IMR-90 (cell line): ENCODE measurements around the gene HLA-DQB1. TPM values are rescaled to one million over a fixed set of nuclear protein-coding genes. Genes with fewer than 3 reads are reported as not detected.

Experiments used
- ATAC-seq: fragments of 200-7000 bp; cut with Tn5 transposase; 2 replicates; pipeline ENCODE4 v1.9.1; 2020; ENCODE audit warnings: low read depth, mild to moderate bottlenecking, moderate library complexity
- BruUV-seq: library from RNA; stranded (reverse); fragments of 400-500 nt; replicated peaks from 2 replicates; lab custom pipeline; 2021; lab: Mats Ljungman, UMichigan
- CTCF ChIA-PET: fragments of 300-600 bp; formaldehyde crosslinking; extraction: SDS; loops from one replicate; lab custom pipeline; 2021; ENCODE audit warnings: antibody characterized with exemption; lab: Yijun Ruan, JAX
- POLR2A ChIA-PET: fragments of 300-600 bp; sonication (Branson Sonifier 250); formaldehyde crosslinking; loops from one replicate; lab custom pipeline; 2022; ENCODE audit warnings: antibody characterized with exemption; ENCODE audit not compliant: unreplicated experiment; lab: Charles Lee
- DNase-seq: peaks from one replicate; pipeline ENCODE4 v3.0.0; 2013
- H2AFZ ChIP-seq: replicated peaks from 2 replicates; pipeline ENCODE3; 2013; ENCODE audit warnings: low read length, mild to moderate bottlenecking; ENCODE audit not compliant: poor library complexity
- H2AK5ac ChIP-seq: 2 replicates; pipeline ENCODE4 v1.6.1; 2013; ENCODE audit warnings: low read depth, low read length, inconsistent platforms
- H2AK9ac ChIP-seq: replicated peaks from 2 replicates; pipeline ENCODE3; 2013; ENCODE audit warnings: mild to moderate bottlenecking, low read depth, low read length, moderate library complexity; ENCODE audit not compliant: poor library complexity
- H2BK120ac ChIP-seq: 2 replicates; pipeline ENCODE4 v1.6.1; 2013; ENCODE audit warnings: low read depth, low read length, inconsistent platforms
- H2BK15ac ChIP-seq: 3 replicates; pipeline ENCODE4 v1.6.1; 2013; ENCODE audit warnings: low read depth, low read length, inconsistent platforms
- H2BK20ac ChIP-seq: 2 replicates; pipeline ENCODE4 v1.6.1; 2013; ENCODE audit warnings: low read depth, mild to moderate bottlenecking, inconsistent platforms, low read length, moderate library complexity
- H2BK5ac ChIP-seq: 2 replicates; pipeline ENCODE4 v1.6.1; 2013; ENCODE audit warnings: mild to moderate bottlenecking, low read depth, low read length, inconsistent platforms; ENCODE audit not compliant: poor library complexity, severe bottlenecking
- H3K14ac ChIP-seq: replicated peaks from 2 replicates; pipeline ENCODE4 v1.6.1; 2013; ENCODE audit warnings: low read depth, low read length, inconsistent platforms
- H3K18ac ChIP-seq: 2 replicates; pipeline ENCODE4 v1.6.1; 2013; ENCODE audit warnings: low read depth, low read length, control low read depth
- H3K23ac ChIP-seq: 2 replicates; pipeline ENCODE4 v1.6.1; 2013; ENCODE audit warnings: low read depth, low read length, inconsistent platforms
- H3K27ac ChIP-seq: 2 replicates; pipeline ENCODE4 v1.5.1; 2013; ENCODE audit warnings: mild to moderate bottlenecking, control low read depth, low read length; ENCODE audit not compliant: insufficient read depth
- H3K27me3 ChIP-seq: 2 replicates; pipeline ENCODE4 v1.6.1; 2013; ENCODE audit warnings: low read length; ENCODE audit not compliant: control insufficient read depth, insufficient read depth
- H3K36me3 ChIP-seq: 2 replicates; pipeline ENCODE4 v1.6.1; 2013; ENCODE audit warnings: low read length, mixed read lengths; ENCODE audit not compliant: control insufficient read depth, insufficient read depth
- H3K4ac ChIP-seq: 2 replicates; pipeline ENCODE4 v1.6.1; 2013; ENCODE audit warnings: low read depth, low read length, inconsistent platforms
- H3K4me1 ChIP-seq: 2 replicates; pipeline ENCODE4 v1.6.1; 2013; ENCODE audit warnings: low read length, mixed read lengths; ENCODE audit not compliant: control insufficient read depth, insufficient read depth
- H3K4me2 ChIP-seq: 2 replicates; pipeline ENCODE4 v1.6.1; 2013; ENCODE audit warnings: low read depth, mild to moderate bottlenecking, control low read depth, low read length, moderate library complexity
- H3K4me3 ChIP-seq: 2 replicates; pipeline ENCODE4 v1.5.1; 2013; ENCODE audit warnings: low read depth, mild to moderate bottlenecking, control low read depth, low read length, moderate library complexity; ENCODE audit not compliant: insufficient read depth
- H3K56ac ChIP-seq: 2 replicates; pipeline ENCODE4 v1.6.1; 2013; ENCODE audit warnings: low read length, inconsistent platforms; ENCODE audit not compliant: insufficient read depth; ENCODE audit errors: extremely low read depth
- H3K79me1 ChIP-seq, 2 experiments: 2 replicates each; pipeline ENCODE4 v1.6.1; 2013; ENCODE audit warnings: low read length in 2 of 2, inconsistent platforms in 1 of 2, low read depth in 1 of 2
- H3K9ac ChIP-seq: 2 replicates; pipeline ENCODE4 v1.6.1; 2013; ENCODE audit warnings: low read depth, low read length, control low read depth
- H3K9me1 ChIP-seq: 2 replicates; pipeline ENCODE4 v1.6.1; 2013; ENCODE audit warnings: low read length, inconsistent platforms; ENCODE audit not compliant: insufficient read depth
- H3K9me3 ChIP-seq: 2 replicates; pipeline ENCODE4 v1.6.1; 2013; ENCODE audit warnings: low read length; ENCODE audit not compliant: control insufficient read depth, insufficient read depth
- H4K20me1 ChIP-seq: 2 replicates; pipeline ENCODE4 v1.6.1; 2013; ENCODE audit warnings: low read length, inconsistent platforms; ENCODE audit not compliant: insufficient read depth
- H4K5ac ChIP-seq: 2 replicates; pipeline ENCODE4 v1.6.1; 2013; ENCODE audit warnings: mild to moderate bottlenecking, low read depth, low read length, control low read depth
- H4K8ac ChIP-seq, 2 experiments: 2 replicates each; pipeline ENCODE4 v1.6.1; 2013; ENCODE audit warnings: low read depth in 2 of 2, low read length in 2 of 2, control low read depth in 1 of 2, inconsistent platforms in 1 of 2
- H4K91ac ChIP-seq: 2 replicates; pipeline ENCODE4 v1.6.1; 2013; ENCODE audit warnings: low read depth, low read length, inconsistent platforms; ENCODE audit not compliant: insufficient read depth
- BHLHE40 ChIP-seq: fragments of 150-350 bp; IDR thresholded peaks from 2 replicates; pipeline ENCODE4 v1.6.1; 2016; ENCODE audit warnings: mild to moderate bottlenecking, low read depth, low read length
- CEBPB ChIP-seq: IDR thresholded peaks from 2 replicates; pipeline ENCODE4 v1.6.1; 2012; ENCODE audit warnings: low read depth, low read length, improper control_type of control experiment
- CHD1 ChIP-seq: IDR thresholded peaks from 2 replicates; pipeline ENCODE4 v1.6.1; 2012; ENCODE audit warnings: low read depth, low read length, improper control_type of control experiment
- FOS ChIP-seq: fragments of 150-350 bp; IDR thresholded peaks from 2 replicates; pipeline ENCODE4 v1.6.1; 2016; ENCODE audit warnings: low read depth, low read length
- MAFK ChIP-seq: IDR thresholded peaks from 2 replicates; pipeline ENCODE4 v1.6.1; 2012; ENCODE audit warnings: low read depth, low read length, improper control_type of control experiment
- MAZ ChIP-seq: IDR thresholded peaks from 2 replicates; pipeline ENCODE4 v1.6.1; 2012; ENCODE audit warnings: low read depth, mild to moderate bottlenecking, low read length, improper control_type of control experiment, moderate library complexity, borderline replicate concordance
- MXI1 ChIP-seq: IDR thresholded peaks from 2 replicates; pipeline ENCODE4 v1.6.1; 2012; ENCODE audit warnings: low read depth, mild to moderate bottlenecking, low read length, moderate library complexity, borderline replicate concordance
- NFE2L2 ChIP-seq: fragments of 150-350 bp; IDR thresholded peaks from 2 replicates; pipeline ENCODE4 v1.6.1; 2016; ENCODE audit warnings: low read depth, mild to moderate bottlenecking, low read length
- POLR2A ChIP-seq: IDR thresholded peaks from 2 replicates; pipeline ENCODE4 v1.6.1; 2012; ENCODE audit warnings: mild to moderate bottlenecking, low read depth, low read length
- RAD21 ChIP-seq: IDR thresholded peaks from 2 replicates; pipeline ENCODE4 v1.6.1; 2012; ENCODE audit warnings: low read length, improper control_type of control experiment
- RCOR1 ChIP-seq: IDR thresholded peaks from 2 replicates; pipeline ENCODE4 v1.6.1; 2012; ENCODE audit warnings: mild to moderate bottlenecking, low read length, improper control_type of control experiment; ENCODE audit not compliant: insufficient replicate concordance
- RFX5 ChIP-seq: IDR thresholded peaks from 2 replicates; pipeline ENCODE4 v1.8.0; 2012; ENCODE audit warnings: low read depth, mild to moderate bottlenecking, low read length, moderate library complexity
- SMC3 ChIP-seq: fragments of 150-350 bp; IDR thresholded peaks from 2 replicates; pipeline ENCODE4 v1.6.1; 2016; ENCODE audit warnings: low read depth, mild to moderate bottlenecking, antibody characterized with exemption, low read length, moderate library complexity
- WGBS, 2 experiments: methylation state at CpG; one replicate each; pipeline versions ENCODE4 v1.1.5 to v1.1.7; 2013; ENCODE audit warnings: missing lambda C conversion rate in 2 of 2; ENCODE audit not compliant: insufficient read length in 1 of 2; ENCODE audit errors: extremely low coverage in 2 of 2; 5-methylcytosine and 5-hydroxymethylcytosine counted together
- dilution Hi-C: fragments of 300-500 bp; cut with HindIII; formaldehyde crosslinking; loops from one replicate; pipeline ENCODE4 v1.14.3; 2018; ENCODE audit warnings: low sequenced_read_pairs; ENCODE audit not compliant: unreplicated experiment
- in situ Hi-C: fragments of 300-500 bp; cut with MboI; formaldehyde crosslinking; loops from 3 replicates; pipeline ENCODE4 v1.14.3; 2019; ENCODE audit warnings: low sequenced_read_pairs, inconsistent platforms, mixed read lengths
- intact Hi-C: fragments of 100-400 bp; cut with micrococcal nuclease; formaldehyde crosslinking; loops from 2 replicates; pipeline ENCODE4 v1.10.0; 2022
- polyA plus RNA-seq, 3 experiments: library from polyadenylated mRNA; depleted of rRNA; stranded (reverse); fragments of >200 nt; gene quantifications; 2 replicates each; pipeline ENCODE4 v1.2.3, GENCODE V29; 2012; ENCODE audit warnings: low replicate concordance in 1 of 3
- total RNA-seq: library from RNA; depleted of rRNA; stranded (reverse); fragments of >200 nt; gene quantifications from 2 replicates; pipeline ENCODE4 v1.2.3, GENCODE V29; 2012
- TF ChIP-seq, protein P1 (sequence below): fragments of 150-350 bp; IDR thresholded peaks from 2 replicates; pipeline ENCODE4 v1.6.1; 2016; ENCODE audit warnings: low read depth, mild to moderate bottlenecking, low read length, moderate library complexity, borderline replicate concordance
- TF ChIP-seq, protein P2 (sequence below): conservative IDR thresholded peaks from 2 replicates; pipeline ENCODE4 v1.5.1; 2012; ENCODE audit warnings: mild to moderate bottlenecking, low read depth, low read length, improper control_type of control experiment
- TF ChIP-seq, protein P3 (sequence below): fragments of 150-350 bp; IDR thresholded peaks from 2 replicates; pipeline ENCODE4 v1.6.1; 2017; ENCODE audit warnings: mild to moderate bottlenecking, antibody characterized with exemption, low read length, low read depth

The HLA-DQB1 gene
- total and polyA plus RNA-seq, 2 of the 4 experiments (the other 2 are of a cell fraction): not detected

DNA sequence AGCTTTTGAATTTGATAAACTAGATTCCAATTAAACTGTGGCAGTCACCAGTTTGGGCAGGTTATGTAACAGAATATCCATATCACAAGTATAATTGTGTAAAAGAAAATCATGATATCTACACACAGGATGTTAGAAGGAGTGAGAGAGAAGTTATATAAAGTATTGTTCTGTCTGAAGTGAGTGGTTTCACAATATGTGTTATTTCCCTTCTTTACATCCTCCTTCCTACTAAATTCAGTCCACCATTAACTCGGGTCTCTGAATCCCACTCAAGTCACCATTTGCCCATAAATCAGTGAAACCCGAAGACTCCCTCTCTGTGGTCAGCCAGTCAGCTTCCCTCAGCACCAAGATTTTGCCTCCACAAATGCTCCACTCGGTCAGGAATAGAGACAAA lies 796 bp downstream of the HLA-DQB1 start:
- no peak overlapping the region for H3K4me2 ChIP-seq
- in situ Hi-C loops: no loop called here

More for the DNA sequence above, 796 bp downstream of the HLA-DQB1 start:
- ChIA-PET CTCF (no interaction called here), POLR2A (no interaction called here)
- H4K20me1 ChIP-seq: no peaks in the 10 kb centered on the region
- H4K8ac ChIP-seq: no peak overlapping the region
- no peak overlapping the region for H2BK120ac ChIP-seq
- TF ChIP-seq RAD21 (no peak), FOS (no peak), MAZ (no peak), POLR2A (no peak), BHLHE40 (no peak), CHD1 (no peak), SMC3 (no peak), CEBPB (no peak), RCOR1 (no peak), MAFK (no peak), NFE2L2 (no peak), MXI1 (no peak), RFX5 (no peak)
- TF ChIP-seq, protein P1, sequence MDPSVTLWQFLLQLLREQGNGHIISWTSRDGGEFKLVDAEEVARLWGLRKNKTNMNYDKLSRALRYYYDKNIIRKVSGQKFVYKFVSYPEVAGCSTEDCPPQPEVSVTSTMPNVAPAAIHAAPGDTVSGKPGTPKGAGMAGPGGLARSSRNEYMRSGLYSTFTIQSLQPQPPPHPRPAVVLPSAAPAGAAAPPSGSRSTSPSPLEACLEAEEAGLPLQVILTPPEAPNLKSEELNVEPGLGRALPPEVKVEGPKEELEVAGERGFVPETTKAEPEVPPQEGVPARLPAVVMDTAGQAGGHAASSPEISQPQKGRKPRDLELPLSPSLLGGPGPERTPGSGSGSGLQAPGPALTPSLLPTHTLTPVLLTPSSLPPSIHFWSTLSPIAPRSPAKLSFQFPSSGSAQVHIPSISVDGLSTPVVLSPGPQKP: no peak
- TF ChIP-seq, protein P2, sequence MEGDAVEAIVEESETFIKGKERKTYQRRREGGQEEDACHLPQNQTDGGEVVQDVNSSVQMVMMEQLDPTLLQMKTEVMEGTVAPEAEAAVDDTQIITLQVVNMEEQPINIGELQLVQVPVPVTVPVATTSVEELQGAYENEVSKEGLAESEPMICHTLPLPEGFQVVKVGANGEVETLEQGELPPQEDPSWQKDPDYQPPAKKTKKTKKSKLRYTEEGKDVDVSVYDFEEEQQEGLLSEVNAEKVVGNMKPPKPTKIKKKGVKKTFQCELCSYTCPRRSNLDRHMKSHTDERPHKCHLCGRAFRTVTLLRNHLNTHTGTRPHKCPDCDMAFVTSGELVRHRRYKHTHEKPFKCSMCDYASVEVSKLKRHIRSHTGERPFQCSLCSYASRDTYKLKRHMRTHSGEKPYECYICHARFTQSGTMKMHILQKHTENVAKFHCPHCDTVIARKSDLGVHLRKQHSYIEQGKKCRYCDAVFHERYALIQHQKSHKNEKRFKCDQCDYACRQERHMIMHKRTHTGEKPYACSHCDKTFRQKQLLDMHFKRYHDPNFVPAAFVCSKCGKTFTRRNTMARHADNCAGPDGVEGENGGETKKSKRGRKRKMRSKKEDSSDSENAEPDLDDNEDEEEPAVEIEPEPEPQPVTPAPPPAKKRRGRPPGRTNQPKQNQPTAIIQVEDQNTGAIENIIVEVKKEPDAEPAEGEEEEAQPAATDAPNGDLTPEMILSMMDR: no peak
- TF ChIP-seq, protein P3, sequence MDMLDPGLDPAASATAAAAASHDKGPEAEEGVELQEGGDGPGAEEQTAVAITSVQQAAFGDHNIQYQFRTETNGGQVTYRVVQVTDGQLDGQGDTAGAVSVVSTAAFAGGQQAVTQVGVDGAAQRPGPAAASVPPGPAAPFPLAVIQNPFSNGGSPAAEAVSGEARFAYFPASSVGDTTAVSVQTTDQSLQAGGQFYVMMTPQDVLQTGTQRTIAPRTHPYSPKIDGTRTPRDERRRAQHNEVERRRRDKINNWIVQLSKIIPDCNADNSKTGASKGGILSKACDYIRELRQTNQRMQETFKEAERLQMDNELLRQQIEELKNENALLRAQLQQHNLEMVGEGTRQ: no peak
- no peak overlapping the region for H3K4ac ChIP-seq
- no peaks in the 10 kb centered on the region for H3K4me1 ChIP-seq
- H3K9me1 ChIP-seq: no peaks in the 10 kb centered on the region
- H4K91ac ChIP-seq: no peak overlapping the region
- no peak overlapping the region for H3K9ac ChIP-seq
- no peaks in the 10 kb centered on the region for H3K79me1 ChIP-seq
- H2AK9ac ChIP-seq: no peak overlapping the region
- BruUV-seq: no TSS peak
- H3K56ac ChIP-seq: no peak overlapping the region
- no peak for ATAC-seq
- dilution Hi-C loops: no loop called here
- H3K23ac ChIP-seq: no peak overlapping the region
- H4K5ac ChIP-seq: no peak overlapping the region
- no peak overlapping the region for H3K4me3 ChIP-seq
- no peak overlapping the region for H2BK20ac ChIP-seq
- H3K14ac ChIP-seq: no peak overlapping the region
- no peaks in the 10 kb centered on the region for H3K9me3 ChIP-seq
- no peaks in the 10 kb centered on the region for H3K27me3 ChIP-seq
- WGBS, 2 experiments: 21% methylated on average over 2 of the region's 3 CpGs; no CpG with 5 or more reads in 1 of the 2 experiments
- no peak overlapping the region for H2BK5ac ChIP-seq
- intact Hi-C loops: loop anchor here (10.0 kb wide), 1 partner anchor 199 kb away; no protein-coding TSS in a partner anchor
- H3K36me3 ChIP-seq: no peaks in the 10 kb centered on the region
- DNase-seq: no peak
- no peak overlapping the region for H2AFZ ChIP-seq
- H3K18ac ChIP-seq: no peak overlapping the region
- no peak overlapping the region for H2BK15ac ChIP-seq
- H2AK5ac ChIP-seq: no peak overlapping the region
- H3K27ac ChIP-seq: no peak overlapping the region
